A549 (cell line): ENCODE measurements around the gene NOSTRIN. TPM values are rescaled to one million over a fixed set of nuclear protein-coding genes. Genes with fewer than 3 reads are reported as not detected.
A peak's percentile ranks its signal among the peaks of the same experiment; 100 is the strongest.

Source experiments
- ATAC-seq, 2 experiments: fragments of 200-7000 bp in 1 of 2; fragments of >200 bp in 1 of 2; cut with Nextera tagmentation in 1 of 2; cut with Tn5 transposase in 1 of 2; 3 replicates each; pipeline versions ENCODE4 v1.8.0 to v1.9.1; 2018 to 2020; ENCODE audit warnings: mild to moderate bottlenecking in 1 of 2, moderate library complexity in 1 of 2
- CTCF ChIA-PET: fragments of 300-600 bp; sonication (Branson Sonifier 250); formaldehyde crosslinking; extraction: SDS; loops from one replicate; lab custom pipeline; 2021; ENCODE audit warnings: antibody characterized with exemption, inconsistent platforms; lab: Yijun Ruan, JAX
- POLR2A ChIA-PET: fragments of 350-600 bp; formaldehyde crosslinking; extraction: SDS; loops from one replicate; lab custom pipeline; 2021; ENCODE audit warnings: antibody characterized with exemption, inconsistent platforms; lab: Yijun Ruan, JAX
- DNase-seq, 2 experiments: peaks; one replicate each; pipeline versions ENCODE4 v3.0.0 to v3.0.0-alpha.2; 2011 to 2016; ENCODE audit warnings: low read depth in 1 of 2, low spot score in 1 of 2
- FAIRE-seq: peaks from 2 replicates; lab custom pipeline; 2011; peaks lifted over from hg19 to GRCh38; lab: Jason Lieb, UNC
- H3K27ac ChIP-seq, 2 experiments: fragments of >200 bp; sonication (Bioruptor Twin); formaldehyde crosslinking; 3 replicates each; pipeline ENCODE4 v1.5.1; 2016 to 2017
- H3K4me1 ChIP-seq: fragments of >200 bp; sonication (Bioruptor Twin); formaldehyde crosslinking; 3 replicates; pipeline ENCODE4 v1.6.1; 2016
- H3K4me2 ChIP-seq: fragments of >200 bp; sonication (Bioruptor Twin); formaldehyde crosslinking; 3 replicates; pipeline ENCODE4 v1.6.1; 2016
- H3K4me3 ChIP-seq: fragments of >200 bp; sonication (Bioruptor Twin); formaldehyde crosslinking; 3 replicates; pipeline ENCODE4 v1.5.1; 2016
- H3K9me3 ChIP-seq: fragments of >200 bp; sonication (Bioruptor Twin); formaldehyde crosslinking; 3 replicates; pipeline ENCODE4 v1.6.1; 2016
- CBX2 ChIP-seq: fragments of 200-600 bp; sonication (generic); IDR thresholded peaks from 2 replicates; pipeline ENCODE4 v1.6.1; 2016; ENCODE audit warnings: low read depth, mild to moderate bottlenecking, borderline replicate concordance
- CBX8 ChIP-seq: fragments of 200-600 bp; sonication (generic); IDR thresholded peaks from 2 replicates; pipeline ENCODE4 v1.6.1; 2016
- CEBPB ChIP-seq, 2 experiments: fragments of >200 bp in 1 of 2; sonication (Bioruptor Twin) in 1 of 2; formaldehyde crosslinking in 1 of 2; IDR thresholded peaks; 2 replicates each; pipeline ENCODE4 v1.6.1; 2012 to 2016
- CHD4 ChIP-seq: fragments of 200-600 bp; sonication (generic); IDR thresholded peaks from 2 replicates; pipeline ENCODE4 v1.6.1; 2016; ENCODE audit warnings: antibody characterized with exemption, mild to moderate bottlenecking, borderline replicate concordance
- FOSB ChIP-seq: fragments of 250-450 bp; sonication (Bioruptor Pico); IDR thresholded peaks from 2 replicates; pipeline ENCODE4 v1.5.0; 2020; ENCODE audit warnings: mild to moderate bottlenecking, moderate library complexity
- FOSL2 ChIP-seq, 2 experiments: fragments of 450-650 bp in 1 of 2; fragments of >200 bp in 1 of 2; sonication (Bioruptor Twin) in 1 of 2; formaldehyde crosslinking; IDR thresholded peaks; 2 replicates each; pipeline versions ENCODE4 v1.5.0 to v1.6.1; 2016 to 2020; ENCODE audit warnings: mild to moderate bottlenecking in 1 of 2, moderate library complexity in 1 of 2
- KDM1A ChIP-seq: fragments of 200-600 bp; sonication (generic); IDR thresholded peaks from 2 replicates; pipeline ENCODE4 v1.6.1; 2016; ENCODE audit warnings: low read depth, mild to moderate bottlenecking
- NFE2L2 ChIP-seq: fragments of 150-350 bp; conservative IDR thresholded peaks from 2 replicates; pipeline ENCODE4 v1.6.1; 2014; ENCODE audit warnings: low read length
- POLR2A ChIP-seq: IDR thresholded peaks from 2 replicates; pipeline ENCODE4 v1.6.1; 2012; ENCODE audit warnings: mild to moderate bottlenecking, low read length
- RAD21 ChIP-seq, 2 experiments: fragments of >200 bp in 1 of 2; sonication (Bioruptor Twin) in 1 of 2; formaldehyde crosslinking in 1 of 2; IDR thresholded peaks in 1 of 2; conservative IDR thresholded peaks in 1 of 2; 2 replicates in 1 of 2; 3 replicates in 1 of 2; pipeline ENCODE4 v1.6.1; 2012 to 2018; ENCODE audit warnings: inconsistent platforms in 1 of 2
- RARB ChIP-seq: fragments of 250-450 bp; sonication (Bioruptor Pico); IDR thresholded peaks from 2 replicates; pipeline ENCODE4 v1.8.0; 2021; ENCODE audit warnings: mild to moderate bottlenecking, moderate library complexity
- ZNF302 ChIP-seq: fragments of 250-450 bp; sonication (Bioruptor Pico); IDR thresholded peaks from 2 replicates; pipeline ENCODE4 v1.9.0; 2021; ENCODE audit warnings: inconsistent platforms, mild to moderate bottlenecking, moderate library complexity
- WGBS: methylation state at CpG from one replicate; pipeline ENCODE4 v1.1.6; 2017; ENCODE audit errors: missing lambda C conversion rate; 5-methylcytosine and 5-hydroxymethylcytosine counted together
- polyA plus RNA-seq, 4 experiments: library from polyadenylated mRNA; depleted of rRNA in 3 of 4; stranded (reverse); fragments of >200 nt; fragmentation: RNase III in 1 of 4; extraction: RNeasy Plus Mini Kit Qiagen cat#74134 plus additional on column Dnase treatment in 1 of 4; gene quantifications; 2 replicates in 3 of 4; 3 replicates in 1 of 4; pipeline ENCODE4 v1.2.3, GENCODE V29; 2011 to 2017
- TF ChIP-seq, protein P1 (sequence below): fragments of 200-600 bp; sonication (generic); IDR thresholded peaks from 2 replicates; pipeline ENCODE4 v1.6.1; 2016; ENCODE audit warnings: antibody characterized with exemption, mild to moderate bottlenecking, moderate library complexity
- TF ChIP-seq, protein P2 (sequence below): fragments of 250-450 bp; sonication (Bioruptor Pico); IDR thresholded peaks from 2 replicates; pipeline ENCODE4 v1.5.0; 2020; ENCODE audit warnings: low read depth, mild to moderate bottlenecking, moderate library complexity
- TF ChIP-seq, protein P3 (sequence below): IDR thresholded peaks from 2 replicates; pipeline ENCODE4 v1.6.1; 2012; ENCODE audit warnings: low read depth, borderline replicate concordance
- TF ChIP-seq, protein P4 (sequence below): fragments of >200 bp; sonication (Bioruptor Twin); formaldehyde crosslinking; IDR thresholded peaks from 3 replicates; pipeline ENCODE4 v1.5.1; 2016

NOSTRIN gene
- polyA plus RNA-seq, 2 of the 4 experiments (the other 2 are of a cell fraction): 2.5 to 11.7 TPM

DNA sequence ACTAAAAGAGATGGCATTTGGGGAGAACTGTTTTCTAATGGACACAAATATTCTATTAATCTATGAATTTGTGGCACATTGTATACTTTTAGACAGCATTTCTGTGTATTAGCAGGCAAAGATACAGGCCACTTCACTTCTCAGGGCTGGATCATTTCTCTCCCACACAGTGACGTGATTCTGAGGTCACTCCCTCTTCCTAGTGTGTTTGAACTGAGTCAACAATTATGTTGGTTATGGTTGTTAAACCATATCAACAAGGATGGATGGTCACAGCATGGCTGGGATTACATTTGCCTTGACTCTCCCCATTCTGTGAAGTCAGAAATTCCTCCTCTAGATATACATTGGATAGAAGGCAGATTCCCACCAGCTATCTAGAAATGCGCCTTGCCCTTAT is 11.6 kb downstream of the NOSTRIN start (continued):
- TF ChIP-seq, protein P1, sequence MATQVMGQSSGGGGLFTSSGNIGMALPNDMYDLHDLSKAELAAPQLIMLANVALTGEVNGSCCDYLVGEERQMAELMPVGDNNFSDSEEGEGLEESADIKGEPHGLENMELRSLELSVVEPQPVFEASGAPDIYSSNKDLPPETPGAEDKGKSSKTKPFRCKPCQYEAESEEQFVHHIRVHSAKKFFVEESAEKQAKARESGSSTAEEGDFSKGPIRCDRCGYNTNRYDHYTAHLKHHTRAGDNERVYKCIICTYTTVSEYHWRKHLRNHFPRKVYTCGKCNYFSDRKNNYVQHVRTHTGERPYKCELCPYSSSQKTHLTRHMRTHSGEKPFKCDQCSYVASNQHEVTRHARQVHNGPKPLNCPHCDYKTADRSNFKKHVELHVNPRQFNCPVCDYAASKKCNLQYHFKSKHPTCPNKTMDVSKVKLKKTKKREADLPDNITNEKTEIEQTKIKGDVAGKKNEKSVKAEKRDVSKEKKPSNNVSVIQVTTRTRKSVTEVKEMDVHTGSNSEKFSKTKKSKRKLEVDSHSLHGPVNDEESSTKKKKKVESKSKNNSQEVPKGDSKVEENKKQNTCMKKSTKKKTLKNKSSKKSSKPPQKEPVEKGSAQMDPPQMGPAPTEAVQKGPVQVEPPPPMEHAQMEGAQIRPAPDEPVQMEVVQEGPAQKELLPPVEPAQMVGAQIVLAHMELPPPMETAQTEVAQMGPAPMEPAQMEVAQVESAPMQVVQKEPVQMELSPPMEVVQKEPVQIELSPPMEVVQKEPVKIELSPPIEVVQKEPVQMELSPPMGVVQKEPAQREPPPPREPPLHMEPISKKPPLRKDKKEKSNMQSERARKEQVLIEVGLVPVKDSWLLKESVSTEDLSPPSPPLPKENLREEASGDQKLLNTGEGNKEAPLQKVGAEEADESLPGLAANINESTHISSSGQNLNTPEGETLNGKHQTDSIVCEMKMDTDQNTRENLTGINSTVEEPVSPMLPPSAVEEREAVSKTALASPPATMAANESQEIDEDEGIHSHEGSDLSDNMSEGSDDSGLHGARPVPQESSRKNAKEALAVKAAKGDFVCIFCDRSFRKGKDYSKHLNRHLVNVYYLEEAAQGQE: no peak
- no peak for TF ChIP-seq KDM1A
- no peak for TF ChIP-seq FOSL2 (IDR thresholded peaks at IDR 0.05)
- TF ChIP-seq FOSL2 (CRISPR knock-in tag; IDR thresholded peaks at IDR 0.05): no peak
- no peak for TF ChIP-seq RAD21 (conservative IDR thresholded peaks at IDR 0.05 in 1 of 2, IDR thresholded peaks at IDR 0.05 in 1 of 2)

DNA sequence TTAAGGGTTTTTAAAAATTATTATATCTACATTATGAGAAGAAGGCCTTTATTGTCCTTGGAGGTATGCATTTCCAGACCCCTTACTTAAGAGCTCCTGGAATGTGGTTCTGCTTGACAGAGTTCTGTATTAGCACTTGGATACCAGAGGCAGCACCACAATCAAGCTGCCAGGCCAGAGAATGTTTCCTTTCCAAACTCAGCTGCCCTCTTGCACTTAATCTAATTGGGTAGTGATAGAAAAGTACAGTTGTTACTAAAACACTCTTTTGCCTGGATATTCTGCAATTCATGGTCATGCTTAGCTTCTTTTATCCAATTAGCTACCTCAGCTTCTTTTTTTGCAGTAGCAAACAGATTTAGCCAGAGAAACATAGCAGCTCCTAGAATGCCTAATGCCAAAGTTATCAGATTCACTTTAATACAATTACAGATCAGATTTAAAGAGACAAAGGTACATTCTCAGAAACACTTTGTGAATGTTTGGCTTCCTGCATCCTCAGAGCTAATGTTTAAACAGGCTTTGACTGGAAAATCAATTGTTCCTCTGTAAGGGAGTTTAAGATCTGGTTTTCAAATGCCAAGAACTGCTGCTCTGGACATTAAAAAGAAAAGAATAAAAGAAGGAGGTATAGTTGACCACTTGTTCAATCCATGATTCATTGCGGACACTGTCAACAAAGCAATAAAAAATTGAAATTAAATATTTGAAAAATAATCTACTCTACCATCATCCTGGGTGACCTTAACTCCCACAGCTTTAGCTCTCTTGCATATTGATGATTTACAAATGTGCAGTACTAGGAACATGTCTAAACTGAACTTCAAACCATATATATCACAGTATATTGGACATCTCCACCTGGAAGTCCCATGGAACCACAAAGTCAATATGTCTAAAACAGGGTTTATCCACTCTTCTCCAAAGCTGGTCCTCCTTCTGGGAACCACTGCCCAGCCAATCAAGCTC is 12.8 kb downstream of the NOSTRIN start:
- Histone ChIP-seq H3K9me3 (no peaks in the 10 kb centered on the region), H3K4me3 (no peak overlapping the region), H3K4me2 (no peak overlapping the region), H3K27ac (peak overlapping the region in 1 of 2 experiments; percentile 10; a peak in 1 of 6 replicates), H3K4me1 (peaks cover 18% of the 10 kb centered on the region)
- FAIRE-seq: no peak
- 93% methylated on average over 1 of the region's 1 CpG for WGBS
- TF ChIP-seq, protein P2, sequence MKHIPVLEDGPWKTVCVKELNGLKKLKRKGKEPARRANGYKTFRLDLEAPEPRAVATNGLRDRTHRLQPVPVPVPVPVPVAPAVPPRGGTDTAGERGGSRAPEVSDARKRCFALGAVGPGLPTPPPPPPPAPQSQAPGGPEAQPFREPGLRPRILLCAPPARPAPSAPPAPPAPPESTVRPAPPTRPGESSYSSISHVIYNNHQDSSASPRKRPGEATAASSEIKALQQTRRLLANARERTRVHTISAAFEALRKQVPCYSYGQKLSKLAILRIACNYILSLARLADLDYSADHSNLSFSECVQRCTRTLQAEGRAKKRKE (CRISPR knock-in tag): no peak
- TF ChIP-seq ZNF302 (CRISPR knock-in tag): no peak
- TF ChIP-seq POLR2A: no peak
- TF ChIP-seq CHD4: no peak
- TF ChIP-seq, protein P3, sequence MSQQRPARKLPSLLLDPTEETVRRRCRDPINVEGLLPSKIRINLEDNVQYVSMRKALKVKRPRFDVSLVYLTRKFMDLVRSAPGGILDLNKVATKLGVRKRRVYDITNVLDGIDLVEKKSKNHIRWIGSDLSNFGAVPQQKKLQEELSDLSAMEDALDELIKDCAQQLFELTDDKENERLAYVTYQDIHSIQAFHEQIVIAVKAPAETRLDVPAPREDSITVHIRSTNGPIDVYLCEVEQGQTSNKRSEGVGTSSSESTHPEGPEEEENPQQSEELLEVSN: no peak
- no peak for TF ChIP-seq RARB (CRISPR knock-in tag)
- TF ChIP-seq CBX2: no peak
- TF ChIP-seq CEBPB (IDR thresholded peaks at IDR 0.05): no peak
- TF ChIP-seq NFE2L2: no peak
- no peak for TF ChIP-seq CBX8
- no peak for TF ChIP-seq FOSB (CRISPR knock-in tag)
- TF ChIP-seq, all 56 proteins: peak for 0
- CTCF ChIA-PET: interaction anchor here (0.6 to 0.8 kb wide), 2 partner anchors 50 to 56 kb away, joined by 3 read pairs; no protein-coding TSS in a partner anchor
- DNase-seq: no peak
- no peak for ATAC-seq
- POLR2A ChIA-PET: no interaction called here

DNA sequence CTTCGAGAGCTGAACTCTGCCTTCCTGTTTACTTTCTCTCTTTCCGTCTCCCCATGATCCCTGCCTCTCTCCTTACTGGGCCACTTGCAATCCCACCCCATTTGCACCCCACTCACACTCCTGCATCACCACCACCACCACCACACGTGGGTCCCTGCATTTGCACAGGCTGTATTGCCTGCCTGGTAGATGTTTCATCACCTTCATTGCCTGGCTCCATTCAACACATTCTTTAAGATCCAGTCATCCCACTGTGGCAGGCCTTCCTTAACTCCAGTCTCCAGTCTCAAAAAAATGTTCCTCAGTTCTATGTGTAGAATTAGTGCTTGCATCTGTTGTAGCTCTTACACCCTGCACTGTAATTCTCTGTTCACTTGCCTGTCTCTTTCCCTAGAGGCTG is 13.9 kb downstream of the NOSTRIN start:
- CTCF ChIA-PET: no interaction called here
- peak overlapping the region; percentile 10 to 47; a peak in 2 of 6 replicates for H3K27ac ChIP-seq
- peak overlapping the region; percentile 41 for H3K4me2 ChIP-seq
- TF ChIP-seq FOSL2 (IDR thresholded peaks at IDR 0.05) (no peak), FOSL2 (CRISPR knock-in tag; IDR thresholded peaks at IDR 0.05) (peak; percentile 26; the same call in 1 of the 2 replicates)
- TF ChIP-seq, protein P4, sequence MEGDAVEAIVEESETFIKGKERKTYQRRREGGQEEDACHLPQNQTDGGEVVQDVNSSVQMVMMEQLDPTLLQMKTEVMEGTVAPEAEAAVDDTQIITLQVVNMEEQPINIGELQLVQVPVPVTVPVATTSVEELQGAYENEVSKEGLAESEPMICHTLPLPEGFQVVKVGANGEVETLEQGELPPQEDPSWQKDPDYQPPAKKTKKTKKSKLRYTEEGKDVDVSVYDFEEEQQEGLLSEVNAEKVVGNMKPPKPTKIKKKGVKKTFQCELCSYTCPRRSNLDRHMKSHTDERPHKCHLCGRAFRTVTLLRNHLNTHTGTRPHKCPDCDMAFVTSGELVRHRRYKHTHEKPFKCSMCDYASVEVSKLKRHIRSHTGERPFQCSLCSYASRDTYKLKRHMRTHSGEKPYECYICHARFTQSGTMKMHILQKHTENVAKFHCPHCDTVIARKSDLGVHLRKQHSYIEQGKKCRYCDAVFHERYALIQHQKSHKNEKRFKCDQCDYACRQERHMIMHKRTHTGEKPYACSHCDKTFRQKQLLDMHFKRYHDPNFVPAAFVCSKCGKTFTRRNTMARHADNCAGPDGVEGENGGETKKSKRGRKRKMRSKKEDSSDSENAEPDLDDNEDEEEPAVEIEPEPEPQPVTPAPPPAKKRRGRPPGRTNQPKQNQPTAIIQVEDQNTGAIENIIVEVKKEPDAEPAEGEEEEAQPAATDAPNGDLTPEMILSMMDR: no peak
- TF ChIP-seq, all 56 proteins: peak for 1
- Histone ChIP-seq H3K9me3 (no peaks in the 10 kb centered on the region), H3K4me1 (peaks cover 18% of the 10 kb centered on the region), H3K4me3 (no peak overlapping the region)
- peak in 1 of 2 experiments; percentile 33 for DNase-seq
- POLR2A ChIA-PET: no interaction called here
- peak; percentile 79 to 82; a peak in 5 of 6 replicates for ATAC-seq
- 69% methylated on average over 3 of the region's 3 CpGs for WGBS
- no peak for FAIRE-seq
